CD4-positive, alpha-beta T cell treated with Interleukin-12 subunit alpha and Interleukin-12 subunit beta, for 1 hour (primary cell): ENCODE results near the gene MYO5A.
"Not testable (repeated sequence)": the region's sequence is repeated elsewhere in the genome, so short reads cannot be mapped to it uniquely, and the experiment has no call there.

Source experiments
- DNase-seq: peaks from one replicate; pipeline ENCODE4 v3.0.0-alpha.2; 2020

Gene MYO5A

DNA sequence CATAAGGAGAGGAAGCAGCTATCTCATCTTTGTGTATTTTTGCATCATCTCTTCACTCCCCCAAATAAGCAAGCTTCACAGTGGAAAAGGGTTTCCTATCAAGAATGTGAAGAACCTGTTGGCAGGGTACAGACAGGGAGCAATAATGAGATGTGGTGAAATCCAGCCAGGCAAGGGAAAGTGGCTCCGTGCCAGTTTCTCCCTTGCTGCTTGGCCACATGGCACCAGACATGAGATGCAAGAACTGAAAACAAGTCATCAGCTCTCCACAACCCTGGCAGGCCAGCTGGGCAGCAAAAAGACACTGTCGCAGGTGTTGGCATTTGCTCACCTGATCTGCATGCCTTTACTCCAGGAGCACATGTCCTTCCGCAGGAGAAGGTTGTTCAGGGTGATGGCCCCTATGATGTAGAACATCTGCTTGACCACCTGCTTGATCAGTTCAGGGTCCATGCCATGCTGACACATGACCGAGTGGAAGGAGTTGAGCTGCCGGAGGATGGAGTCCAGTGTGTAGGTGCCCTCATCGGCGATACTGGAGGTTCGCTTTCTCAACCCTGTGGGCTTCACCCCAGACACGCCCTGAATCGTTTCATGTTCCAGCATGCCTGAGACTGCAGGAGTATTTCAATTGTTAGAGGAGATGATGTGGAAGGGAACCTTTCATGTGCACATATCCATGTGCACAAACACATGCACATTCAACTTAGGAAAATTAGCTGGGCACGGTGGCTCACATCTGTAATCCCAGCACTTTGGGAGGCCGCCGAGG, 209.8 kb downstream of the MYO5A start:
- DNase-seq: no peak

DNA sequence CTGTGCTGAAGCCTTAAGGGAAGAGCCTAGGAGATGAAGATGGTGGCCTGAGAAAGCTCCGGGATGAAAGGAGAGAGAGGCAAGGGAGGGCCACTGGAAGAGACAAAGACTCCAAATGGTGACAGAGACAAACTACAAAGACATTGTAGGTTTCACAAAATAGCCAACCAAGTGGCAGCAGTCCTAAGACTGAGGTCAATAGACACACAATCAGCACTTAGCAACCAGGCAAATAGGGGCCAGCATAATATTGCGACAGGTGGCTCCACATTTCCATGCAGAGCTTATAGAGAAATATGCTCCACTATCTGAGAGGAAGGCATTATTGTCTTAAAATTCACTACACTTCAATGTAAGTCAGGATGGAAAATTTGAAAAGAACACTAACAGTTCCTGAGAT, 211.0 kb downstream of the MYO5A start:
- no peak for DNase-seq

DNA sequence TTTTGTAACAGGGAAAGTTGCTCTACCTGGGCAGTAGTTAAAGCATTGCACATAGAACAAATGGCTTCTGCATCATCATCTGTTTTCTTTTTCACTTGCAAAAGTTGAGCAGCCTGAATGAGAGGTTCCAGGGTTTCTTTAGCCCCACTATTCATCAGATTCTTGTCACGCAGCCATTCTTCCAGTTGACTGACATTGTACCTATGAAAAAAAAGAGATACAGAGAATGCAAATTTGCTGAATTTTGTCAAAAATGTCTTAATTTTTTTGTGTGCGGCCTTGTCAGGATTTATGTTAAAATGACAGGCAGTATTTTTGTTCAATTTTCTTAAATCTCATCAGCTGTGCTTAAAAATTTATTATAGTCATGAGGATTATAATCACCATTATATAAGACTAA, 211.7 kb downstream of the MYO5A start:
- DNase-seq: no peak

GRCh38 chr15:52309154-52309548, 219.5 kb downstream of the MYO5A start:
- DNase-seq: no peak

DNA sequence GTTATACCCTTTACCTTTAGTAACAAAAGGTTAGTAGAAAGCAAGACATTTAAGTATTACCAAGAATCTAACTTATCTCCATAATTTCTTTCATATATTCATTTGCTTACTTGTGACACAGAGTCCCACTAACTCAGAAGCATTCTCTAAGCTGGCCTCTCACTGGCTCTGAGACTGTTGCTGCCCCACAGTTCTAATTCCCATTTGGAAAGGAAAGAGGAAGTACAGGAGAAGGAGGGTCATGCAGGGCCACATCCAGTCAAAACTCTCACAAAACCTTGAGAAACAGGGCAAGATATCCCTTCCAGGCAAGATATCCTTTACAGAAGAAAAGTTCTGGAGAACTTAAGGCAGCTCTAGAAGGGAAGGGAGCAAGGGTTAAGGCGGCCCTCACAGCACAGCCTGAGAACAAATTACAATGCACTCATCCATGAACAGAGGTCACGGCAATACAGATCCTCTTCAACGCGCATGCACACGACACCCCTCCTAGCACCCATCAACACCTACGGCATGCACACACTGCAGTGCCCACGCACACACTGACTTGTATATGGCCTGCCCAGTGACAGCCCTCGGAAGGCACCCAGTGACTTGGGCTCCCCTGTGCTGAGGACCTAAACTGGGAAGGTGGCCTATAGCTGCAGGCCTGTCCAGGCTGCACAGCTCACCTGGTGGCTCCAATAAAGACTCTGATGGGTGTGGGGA, 220.1 kb downstream of the MYO5A start:
- DNase-seq: no peak

DNA sequence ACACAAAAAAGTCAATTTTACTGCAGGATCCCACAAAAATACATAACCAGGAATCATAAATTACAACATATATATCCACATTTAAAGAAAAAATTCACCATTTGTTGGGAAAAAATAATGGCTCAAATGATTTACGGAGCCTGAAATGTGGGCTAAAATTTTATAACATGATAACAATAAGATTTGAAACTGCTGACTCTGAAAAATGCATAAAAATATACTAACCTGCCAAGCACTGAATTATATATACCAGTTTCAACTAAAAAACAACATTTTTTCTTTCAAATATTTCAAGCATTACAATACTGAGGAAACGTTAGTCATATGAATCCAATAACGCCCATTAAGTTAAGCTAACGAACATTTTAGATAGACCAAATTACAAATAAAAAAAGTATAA, 220.8 kb downstream of the MYO5A start:
- DNase-seq: no peak

DNA sequence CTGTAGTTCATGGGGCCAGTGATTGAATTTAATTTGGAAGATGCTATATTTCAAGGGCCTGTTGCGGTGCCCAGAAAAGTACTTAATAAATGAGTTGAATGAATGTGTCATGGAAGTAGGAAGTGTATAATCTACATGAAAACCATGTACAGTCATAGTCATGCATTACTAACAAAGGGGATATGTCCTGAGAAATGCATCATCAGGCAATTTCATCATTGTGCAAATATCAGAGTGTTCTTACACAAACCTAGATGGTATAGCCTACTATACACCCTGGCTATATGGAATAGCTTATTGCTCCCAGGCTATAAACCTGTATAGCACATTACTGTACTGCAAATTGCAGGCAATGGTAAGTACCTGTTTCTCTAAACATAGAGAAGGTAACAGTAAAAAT, 222.4 kb downstream of the MYO5A start:
- no peak for DNase-seq

DNA sequence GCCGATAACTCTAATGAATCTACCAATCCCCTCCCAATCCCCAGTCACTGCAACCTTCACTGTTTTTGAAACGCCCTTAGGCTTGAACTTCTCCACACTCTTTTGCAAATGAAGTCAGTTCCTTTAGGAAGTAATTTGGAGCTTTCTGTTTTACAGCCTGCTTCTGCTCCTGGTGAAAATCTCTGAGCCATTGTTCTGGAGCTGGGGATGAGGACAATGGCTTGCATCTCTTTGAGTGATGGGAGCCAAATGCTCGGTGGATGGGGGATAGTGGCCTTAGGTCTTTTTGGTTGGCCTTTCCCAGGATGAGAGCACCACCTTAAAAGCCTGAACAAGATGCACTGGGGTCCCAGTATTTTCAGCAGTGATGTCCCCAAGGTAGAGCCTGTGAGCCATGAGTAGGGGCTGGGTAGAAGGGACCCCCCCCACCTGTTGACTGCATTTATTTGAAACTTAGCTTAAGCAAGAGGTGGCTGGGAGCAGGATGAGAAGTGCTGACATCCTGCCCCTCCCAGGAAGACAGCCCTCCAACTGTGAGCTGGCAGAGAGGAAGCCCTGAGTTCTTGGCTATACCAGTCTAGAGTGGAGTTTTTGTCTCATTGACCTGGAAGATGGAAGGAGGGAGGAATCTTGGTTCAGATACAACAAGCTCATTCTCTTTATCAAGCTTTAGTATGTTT, 225.4 kb downstream of the MYO5A start:
- DNase-seq: no peak

DNA sequence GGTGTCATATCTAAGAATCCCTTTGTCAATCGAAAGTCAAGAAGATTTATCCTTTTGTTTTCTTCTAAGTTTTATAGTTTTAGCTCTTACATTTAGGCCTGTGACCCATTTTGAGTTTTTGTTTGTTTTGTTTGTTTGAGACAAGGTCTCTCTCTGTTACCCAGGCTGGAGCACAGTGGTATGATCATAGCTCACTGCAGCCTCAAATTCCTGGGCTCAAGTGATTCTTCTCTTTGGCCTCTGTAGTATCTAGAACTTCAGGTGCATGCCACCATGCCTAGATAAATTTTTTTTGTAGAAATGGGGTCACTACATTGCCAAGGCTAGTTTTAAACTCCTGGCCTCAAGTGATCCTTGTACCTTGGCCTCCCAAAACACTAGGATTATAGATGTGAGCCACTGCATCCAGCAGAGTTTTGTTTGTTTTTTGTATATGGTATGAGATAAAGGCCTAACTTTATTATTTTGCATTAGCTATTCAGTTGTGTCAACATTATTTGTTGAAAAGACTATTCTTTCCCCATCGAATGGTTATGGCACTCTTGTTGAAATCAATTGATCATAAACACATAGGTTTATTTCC, 227.3 kb downstream of the MYO5A start:
- no peak for DNase-seq

GRCh38 chr15:52295421-52296001, 233.2 kb downstream of the MYO5A start, which contains the start of gene MYO5C:
Gene MYO5C (minus strand): TSS chr15:52295804. CDS start chr15:52295636, 168 bp downstream.
- no peak for DNase-seq

GRCh38 chr15:52294881-52295420, 233.7 kb downstream of the MYO5A start:
- DNase-seq: no peak

DNA sequence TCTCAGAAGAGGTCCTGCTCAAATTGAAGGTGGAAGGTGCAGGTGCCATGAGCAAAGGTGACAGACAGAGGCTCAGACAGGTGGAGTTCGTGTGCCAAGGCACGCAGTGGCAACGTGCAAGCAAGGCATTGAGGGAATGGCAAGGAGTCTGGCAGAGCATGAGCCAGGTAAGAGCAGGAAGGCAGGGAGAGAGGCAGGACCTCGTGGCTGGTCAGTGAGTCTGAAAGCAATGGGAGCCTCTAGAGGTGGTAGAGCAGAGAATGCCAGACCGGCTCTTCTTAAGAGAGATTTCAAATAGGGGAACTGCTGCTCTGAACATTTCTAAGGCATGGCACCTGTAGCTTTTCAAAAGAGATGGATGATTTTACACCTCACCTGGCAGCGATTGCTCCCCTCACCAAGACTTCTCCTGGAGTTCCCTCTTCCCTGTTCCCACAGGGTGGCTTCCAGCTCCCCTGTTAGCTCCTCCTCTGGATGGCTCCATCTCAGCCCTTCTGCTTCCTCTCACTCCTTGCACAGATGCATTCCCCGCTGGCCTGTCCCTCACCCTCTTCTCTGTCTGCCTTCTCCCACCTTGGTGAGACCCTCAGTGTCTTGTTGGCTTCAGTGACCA, 235.8 kb downstream of the MYO5A start:
- no peak for DNase-seq

GRCh38 chr15:52291204-52291603, 237.5 kb downstream of the MYO5A start:
- no peak for DNase-seq

GRCh38 chr15:52290800-52291199, 237.9 kb downstream of the MYO5A start:
- DNase-seq: no peak

DNA sequence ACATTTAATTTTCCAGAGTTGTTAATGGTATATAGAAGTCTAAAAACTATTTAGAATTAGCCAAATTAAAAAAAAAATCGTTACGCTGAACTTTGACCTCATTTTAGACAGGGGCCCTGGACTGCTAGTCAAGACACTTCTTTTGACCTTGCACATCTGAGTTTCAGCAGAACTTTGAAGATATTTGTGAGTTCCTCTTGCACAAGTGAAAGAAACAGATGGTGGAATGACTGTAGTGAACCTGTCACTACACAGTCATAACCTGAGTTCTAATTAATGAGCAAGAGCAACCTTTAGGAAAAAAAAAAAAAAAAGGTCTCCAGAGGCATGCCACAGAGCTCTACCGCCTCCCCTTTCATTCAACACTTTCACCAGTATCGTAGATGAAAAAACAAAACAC, 238.4 kb downstream of the MYO5A start:
- DNase-seq: no peak

DNA sequence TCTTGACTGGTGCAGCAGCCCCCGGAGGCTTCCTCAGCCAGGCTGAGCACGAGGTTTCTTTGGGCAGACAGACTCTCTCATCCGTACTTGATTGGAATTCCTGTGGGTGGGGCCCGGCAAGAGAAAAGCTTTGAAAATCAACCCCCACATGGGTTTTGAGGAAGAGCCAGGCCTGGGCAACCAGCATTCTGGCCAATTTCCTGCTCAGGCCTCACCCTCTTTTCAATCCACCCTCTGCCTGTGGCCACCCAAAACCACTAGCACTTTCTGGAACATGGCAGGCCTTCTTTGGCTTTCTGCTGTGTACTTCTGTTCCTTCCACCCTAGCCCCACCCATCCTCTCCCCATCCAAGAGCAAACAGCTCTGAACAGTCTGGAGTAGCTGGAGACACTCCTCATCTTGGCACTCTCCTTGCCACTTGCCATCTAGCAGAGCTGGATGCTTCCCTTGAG, 239.0 kb downstream of the MYO5A start:
- no peak for DNase-seq

DNA sequence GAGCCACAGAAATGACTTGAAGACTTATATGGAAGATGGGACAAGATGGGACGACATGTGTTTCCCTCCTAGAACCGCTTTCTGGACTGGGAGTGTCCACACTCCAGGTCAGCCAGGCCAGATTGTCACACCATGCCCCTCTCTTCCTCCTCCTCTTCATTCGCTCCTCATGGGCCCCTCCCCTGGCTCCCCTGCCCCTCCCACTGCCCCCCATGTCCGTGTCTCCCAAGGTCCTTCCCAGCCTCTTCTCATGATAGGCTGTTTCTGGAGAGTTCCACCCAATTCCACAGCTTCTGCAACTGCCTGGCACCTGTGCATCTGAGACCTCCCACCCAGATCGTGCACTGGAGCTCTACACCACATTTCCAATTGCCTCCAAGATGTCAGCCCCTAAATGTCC, 239.7 kb downstream of the MYO5A start:
- no peak for DNase-seq

GRCh38 chr15:52288051-52288942, 240.4 kb downstream of the MYO5A start:
- no peak for DNase-seq

DNA sequence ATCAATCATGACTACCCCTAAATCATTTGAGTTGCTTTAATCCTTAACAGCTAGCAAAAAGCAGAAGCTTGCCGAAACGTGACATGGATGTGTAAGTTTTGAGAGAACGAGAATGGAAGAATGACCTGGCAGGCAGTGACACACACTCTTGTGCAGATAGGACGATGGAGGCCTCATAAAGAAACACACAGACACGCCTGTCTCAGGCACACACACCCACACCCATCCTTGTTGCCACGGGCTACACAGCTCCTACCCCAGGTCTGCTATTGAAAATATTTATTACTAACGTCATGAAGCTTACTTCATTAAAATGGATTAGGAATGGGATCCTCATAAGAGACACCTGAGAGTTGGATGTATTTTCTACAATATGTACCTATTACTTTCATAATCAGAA, 241.6 kb downstream of the MYO5A start:
- DNase-seq: no peak

DNA sequence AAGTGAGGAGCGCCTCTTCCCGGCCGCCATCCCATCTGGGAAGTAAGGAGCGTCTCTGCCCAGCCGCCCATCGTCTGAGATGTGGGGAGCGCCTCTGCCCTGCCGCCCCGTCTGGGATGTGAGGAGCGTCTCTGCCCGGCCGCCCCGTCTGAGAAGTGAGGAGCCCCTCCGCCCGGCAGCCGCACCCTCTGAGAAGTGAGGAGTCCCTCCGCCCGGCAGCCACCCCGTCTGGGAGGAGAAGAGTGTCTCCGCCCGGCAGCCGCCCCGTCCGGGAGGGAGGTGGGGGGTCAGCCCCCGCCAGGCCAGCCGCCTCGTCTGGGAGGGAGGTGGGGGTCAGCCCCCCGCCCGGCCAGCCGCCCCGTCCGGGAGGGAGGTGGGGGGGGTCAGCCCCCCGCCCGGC, 242.7 kb downstream of the MYO5A start:
- not testable (repeated sequence) for DNase-seq

DNA sequence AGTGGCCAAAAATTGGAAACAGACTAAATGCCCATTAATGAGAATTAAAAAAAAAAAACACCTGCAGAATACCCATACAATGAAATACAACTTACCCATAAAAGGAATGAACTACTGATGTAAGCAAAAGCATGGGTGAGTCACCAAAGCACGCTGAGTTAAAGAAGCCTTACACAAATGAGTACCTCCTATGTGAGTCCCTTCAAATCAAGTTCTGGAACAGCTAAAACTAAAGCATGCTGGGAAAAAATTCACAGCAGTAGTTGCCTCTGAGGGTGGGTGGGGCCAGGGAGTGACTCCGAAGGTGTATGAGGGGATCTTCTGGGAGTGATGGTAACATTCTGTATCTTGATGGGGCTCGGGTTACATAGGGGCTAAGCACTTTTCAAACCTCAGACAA, 244.5 kb downstream of the MYO5A start:
- DNase-seq: no peak
